Activated CD8-positive, alpha-beta memory T cell treated with anti-CD3 and anti-CD28 coated beads, Interleukin-2, amount 50 U/mL, for 1 hour (primary cell): ENCODE measurements around the gene TLK1.

Experiments used
- DNase-seq: peaks from one replicate; pipeline ENCODE4 v3.0.0-alpha.2; 2020; ENCODE audit errors: extremely low read depth

TLK1 gene

GRCh38 chr2:170966648-170967396 lies 193.9 kb downstream of the TLK1 start:
- DNase-seq, result no peak

GRCh38 chr2:170965446-170966225 lies 195.1 kb downstream of the TLK1 start:
- no peak for DNase-seq

- DNase-seq, result no peak
These were observed 197.3 kb downstream of the TLK1 start for GRCh38 chr2:170963386-170963785.

- no peak for DNase-seq
These were observed 206.8 kb downstream of the TLK1 start for GRCh38 chr2:170953941-170954340.

GRCh38 chr2:170950221-170950761 lies 210.4 kb downstream of the TLK1 start:
- no peak for DNase-seq

- no peak for DNase-seq
These were observed 211.3 kb downstream of the TLK1 start for GRCh38 chr2:170949415-170949814.

GRCh38 chr2:170944545-170944944 lies 216.1 kb downstream of the TLK1 start:
- DNase-seq, result no peak

- DNase-seq, result no peak
These were observed 217.1 kb downstream of the TLK1 start for GRCh38 chr2:170943596-170943995.

GRCh38 chr2:170943041-170943440 lies 217.7 kb downstream of the TLK1 start:
- no peak for DNase-seq

- DNase-seq, result no peak
These were observed 218.1 kb downstream of the TLK1 start for GRCh38 chr2:170942615-170943014.
